Cardiac muscle cell (in vitro differentiated cells and primary cell): ENCODE data around the gene TSTD1. TPM values are rescaled to one million over a fixed set of nuclear protein-coding genes. Genes with fewer than 3 reads are reported as not detected.

Experiments used
- DNase-seq, 2 donors: peaks; one replicate each; pipeline versions ENCODE4 v3.0.0 to v3.0.0-alpha.2; 2010 to 2017; ENCODE audit warnings: low read depth in 1 of 2, low spot score in 1 of 2
- H3K27ac ChIP-seq: fragments of 200-600 bp; sonication (generic); 2 replicates; pipeline ENCODE4 v1.5.1; 2016
- H3K27me3 ChIP-seq: fragments of 200-600 bp; sonication (generic); 2 replicates; pipeline ENCODE4 v1.6.0; 2016; ENCODE audit warnings: control low read depth
- H3K36me3 ChIP-seq: fragments of 200-600 bp; sonication (generic); 2 replicates; pipeline ENCODE4 v1.5.1; 2016; ENCODE audit warnings: control low read depth
- H3K4me1 ChIP-seq: fragments of 200-600 bp; sonication (generic); 2 replicates; pipeline ENCODE4 v1.8.1; 2017; ENCODE audit warnings: low read depth, mild to moderate bottlenecking, mixed run types
- H3K4me3 ChIP-seq: fragments of 200-600 bp; sonication (generic); 2 replicates; pipeline ENCODE4 v1.5.1; 2016; ENCODE audit warnings: mild to moderate bottlenecking
- H3K9me3 ChIP-seq: fragments of 200-600 bp; sonication (generic); 2 replicates; pipeline ENCODE4 v1.5.1; 2017; ENCODE audit warnings: low read depth, mild to moderate bottlenecking, control low read depth
- polyA plus RNA-seq: library from polyadenylated mRNA; unstranded; fragments of >200 nt; fragmentation: Nextera tagmentation; extraction: Ambion mirVana; gene quantifications from 2 replicates; pipeline ENCODE4 v1.2.1, GENCODE V29; 2016
- total RNA-seq: library from RNA; depleted of rRNA; stranded (reverse); fragments of >200 nt; gene quantifications from 2 replicates; pipeline ENCODE4 v1.2.3, GENCODE V29; 2016
- TF ChIP-seq, protein P1 (sequence below): IDR thresholded peaks from 2 replicates; pipeline ENCODE4 v1.5.1; 2012; ENCODE audit warnings: low read depth, mild to moderate bottlenecking, low read length

The TSTD1 gene
- total and polyA plus RNA-seq, 2 experiments from 2014 or later: 262 to 448 TPM

- H3K9me3 ChIP-seq: no peaks in the 10 kb centered on the region
- no peak for DNase-seq
- no peak overlapping the region for H3K4me3 ChIP-seq
- no peaks in the 10 kb centered on the region for H3K27me3 ChIP-seq
- TF ChIP-seq, protein P1, sequence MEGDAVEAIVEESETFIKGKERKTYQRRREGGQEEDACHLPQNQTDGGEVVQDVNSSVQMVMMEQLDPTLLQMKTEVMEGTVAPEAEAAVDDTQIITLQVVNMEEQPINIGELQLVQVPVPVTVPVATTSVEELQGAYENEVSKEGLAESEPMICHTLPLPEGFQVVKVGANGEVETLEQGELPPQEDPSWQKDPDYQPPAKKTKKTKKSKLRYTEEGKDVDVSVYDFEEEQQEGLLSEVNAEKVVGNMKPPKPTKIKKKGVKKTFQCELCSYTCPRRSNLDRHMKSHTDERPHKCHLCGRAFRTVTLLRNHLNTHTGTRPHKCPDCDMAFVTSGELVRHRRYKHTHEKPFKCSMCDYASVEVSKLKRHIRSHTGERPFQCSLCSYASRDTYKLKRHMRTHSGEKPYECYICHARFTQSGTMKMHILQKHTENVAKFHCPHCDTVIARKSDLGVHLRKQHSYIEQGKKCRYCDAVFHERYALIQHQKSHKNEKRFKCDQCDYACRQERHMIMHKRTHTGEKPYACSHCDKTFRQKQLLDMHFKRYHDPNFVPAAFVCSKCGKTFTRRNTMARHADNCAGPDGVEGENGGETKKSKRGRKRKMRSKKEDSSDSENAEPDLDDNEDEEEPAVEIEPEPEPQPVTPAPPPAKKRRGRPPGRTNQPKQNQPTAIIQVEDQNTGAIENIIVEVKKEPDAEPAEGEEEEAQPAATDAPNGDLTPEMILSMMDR: no peak
- H3K4me1 ChIP-seq: no peaks in the 10 kb centered on the region
- H3K36me3 ChIP-seq: no peaks in the 10 kb centered on the region
- H3K27ac ChIP-seq: no peak overlapping the region
These were observed 38.7 kb upstream of the TSTD1 start for GRCh38 chr1:161077426-161077825.

DNA sequence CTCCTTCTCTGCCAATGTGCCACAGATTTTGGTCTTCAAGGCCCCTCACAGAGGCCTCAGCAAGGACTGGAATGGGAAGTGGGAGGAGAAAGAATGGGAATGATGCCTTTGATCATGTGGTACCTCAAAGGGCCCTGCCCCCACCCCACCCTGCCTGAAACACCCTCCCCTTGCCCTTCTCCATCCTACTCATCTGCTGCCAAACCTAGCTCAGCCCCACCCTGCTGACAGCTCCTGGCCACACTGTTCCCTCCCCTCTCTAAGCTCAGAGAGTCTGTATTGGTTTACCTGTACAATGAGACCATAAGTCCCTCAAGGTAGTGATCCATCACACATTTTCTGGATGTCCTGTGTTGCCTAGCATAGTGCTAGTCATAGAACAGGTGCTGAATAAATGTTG is 37.6 kb upstream of the TSTD1 start:
- Histone ChIP-seq H3K4me1 (no peaks in the 10 kb centered on the region), H3K36me3 (no peaks in the 10 kb centered on the region), H3K27ac (no peak overlapping the region), H3K27me3 (no peaks in the 10 kb centered on the region), H3K9me3 (no peaks in the 10 kb centered on the region), H3K4me3 (no peak overlapping the region)
- DNase-seq: no peak
- TF ChIP-seq, protein P1: no peak

- Histone ChIP-seq H3K27me3 (no peaks in the 10 kb centered on the region), H3K4me3 (no peak overlapping the region), H3K9me3 (no peaks in the 10 kb centered on the region), H3K36me3 (no peaks in the 10 kb centered on the region), H3K4me1 (no peaks in the 10 kb centered on the region), H3K27ac (no peak overlapping the region)
- DNase-seq: no peak
- TF ChIP-seq, protein P1: no peak
These were observed 36.1 kb upstream of the TSTD1 start for GRCh38 chr1:161074676-161075368.

- H3K4me1 ChIP-seq: no peaks in the 10 kb centered on the region
- TF ChIP-seq, protein P1: no peak
- H3K27me3 ChIP-seq: no peaks in the 10 kb centered on the region
- no peak for DNase-seq
- no peaks in the 10 kb centered on the region for H3K9me3 ChIP-seq
- no peaks in the 10 kb centered on the region for H3K36me3 ChIP-seq
- no peak overlapping the region for H3K27ac ChIP-seq
- no peak overlapping the region for H3K4me3 ChIP-seq
These were observed 34.8 kb upstream of the TSTD1 start for GRCh38 chr1:161073474-161074121.

DNA sequence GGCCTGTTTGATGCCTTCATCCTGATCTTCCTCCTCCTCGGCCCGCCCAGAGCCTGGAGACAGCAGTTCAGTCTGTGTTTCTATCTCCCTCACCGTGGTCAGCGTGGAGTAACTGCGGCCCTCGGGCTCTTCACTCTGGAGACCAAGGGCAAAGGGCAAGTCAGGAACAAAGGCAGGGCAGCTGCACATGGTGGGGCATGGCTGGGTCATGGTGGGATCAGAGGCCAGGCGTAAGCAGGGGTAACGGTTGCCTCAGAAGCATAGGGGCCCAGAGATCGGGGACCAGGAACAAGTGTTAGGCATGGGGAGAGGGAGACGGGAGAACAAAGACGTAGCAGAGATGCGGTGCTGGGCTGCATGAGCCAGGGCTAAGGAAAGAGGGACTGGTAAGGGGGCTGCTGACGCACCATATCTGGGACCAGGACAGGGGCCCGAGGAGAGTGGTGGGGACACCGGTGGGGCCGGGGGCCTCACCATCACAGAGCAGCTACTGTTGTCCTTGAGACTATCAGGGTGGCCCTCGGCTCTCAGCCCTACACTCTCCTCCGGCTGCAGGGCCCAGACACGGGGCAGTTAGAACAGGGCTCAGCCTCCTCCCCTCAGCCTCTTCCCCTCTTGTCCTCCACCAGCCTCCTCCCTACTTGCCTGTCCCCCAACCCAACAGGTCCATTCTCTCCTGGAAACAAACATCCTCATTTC is 34.1 kb upstream of the TSTD1 start:
- DNase-seq: no peak
- Histone ChIP-seq H3K27me3 (no peaks in the 10 kb centered on the region), H3K4me1 (no peaks in the 10 kb centered on the region), H3K4me3 (no peak overlapping the region), H3K27ac (no peak overlapping the region), H3K36me3 (no peaks in the 10 kb centered on the region), H3K9me3 (no peaks in the 10 kb centered on the region)
- TF ChIP-seq, protein P1: no peak
